ENCODE measurements around the gene UBE2L3. TPM values are rescaled to one million over a fixed set of nuclear protein-coding genes. Genes with fewer than 3 reads are reported as not detected.
"Not testable (repeated sequence)": the region's sequence is repeated elsewhere in the genome, so short reads cannot be mapped to it uniquely, and the experiment has no call there.

Gene UBE2L3
- total RNA-seq, 2 donors from 2014 or later, result 74.6 to 79.4 TPM

DNA sequence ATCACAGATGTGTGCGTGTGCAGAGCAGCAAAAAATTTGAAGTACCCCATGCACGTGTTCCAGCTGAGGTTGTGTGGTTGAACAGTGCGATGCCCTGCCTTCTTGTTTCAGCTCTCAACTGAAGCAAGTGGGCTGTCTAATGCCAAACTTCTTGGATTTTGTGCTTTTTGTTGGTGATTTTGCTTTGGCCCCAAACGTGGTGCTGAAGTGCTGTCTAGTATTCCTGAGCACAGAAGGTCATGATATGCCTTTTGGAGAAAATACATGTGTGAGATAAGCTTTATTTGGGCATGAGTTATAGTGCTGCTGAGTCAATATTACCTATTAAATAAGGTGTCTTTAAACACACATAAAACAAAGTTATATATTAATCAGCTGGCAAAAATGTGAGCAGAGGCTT lies 48.2 kb downstream of the UBE2L3 start:
- WGBS, 2 experiments (ENCODE audit: insufficient coverage in 1 of 2, insufficient read length in 1 of 2), result 93 to 100% methylated on average over 4 of the region's 4 CpGs
- Histone ChIP-seq H3K9me3 (ENCODE audit: control insufficient read depth, low read length) (no peaks in the 10 kb centered on the region), H3K9ac (ENCODE audit: extremely low read depth, low read length, poor library complexity, severe bottlenecking) (no peak overlapping the region), H3K36me3 (ENCODE audit: control insufficient read depth, insufficient read depth, low read length) (peaks cover 63% of the 10 kb centered on the region), H3K27ac (ENCODE audit: low read depth, low read length) (no peak overlapping the region), H3K27me3 (ENCODE audit: control insufficient read depth, insufficient read depth, low read length, poor library complexity, severe bottlenecking) (no peaks in the 10 kb centered on the region), H3K4me1 (ENCODE audit: control insufficient read depth, insufficient read depth, low read length) (no peaks in the 10 kb centered on the region), H3K4me3 (ENCODE audit: low read length) (no peak overlapping the region)
- Mint-ChIP-seq H3K9me3 (no peaks in the 10 kb centered on the region), H3K36me3 (ENCODE audit: low read depth) (peaks cover 54% of the 10 kb centered on the region), H3K4me1 (no peaks in the 10 kb centered on the region), H3K4me3 (no peak overlapping the region), H3K27ac (no peak overlapping the region), H3K27me3 (ENCODE audit: insufficient read depth) (no peaks in the 10 kb centered on the region)
- no peak for DNase-seq
- TF ChIP-seq CTCF (conservative IDR thresholded peaks at IDR 0.05), result no peak

- H3K4me3 ChIP-seq (ENCODE audit: low read length); H3K4me1 ChIP-seq (ENCODE audit: control insufficient read depth, insufficient read depth, low read length); H3K27ac ChIP-seq (ENCODE audit: low read depth, low read length); H3K4me3 Mint-ChIP-seq; H3K9ac ChIP-seq (ENCODE audit: extremely low read depth, low read length, poor library complexity, severe bottlenecking); DNase-seq; H3K27ac Mint-ChIP-seq; H3K9me3 ChIP-seq (ENCODE audit: control insufficient read depth, low read length); H3K4me1 Mint-ChIP-seq; H3K27me3 Mint-ChIP-seq (ENCODE audit: insufficient read depth); H3K9me3 Mint-ChIP-seq; H3K27me3 ChIP-seq (ENCODE audit: control insufficient read depth, insufficient read depth, low read length, poor library complexity, severe bottlenecking): not testable (repeated sequence)
- peaks cover 46% of the 10 kb centered on the region for H3K36me3 Mint-ChIP-seq (ENCODE audit: low read depth)
- H3K36me3 ChIP-seq (ENCODE audit: control insufficient read depth, insufficient read depth, low read length), result peaks cover 62% of the 10 kb centered on the region
- 99 to 100% methylated on average over 6 of the region's 6 CpGs for WGBS, 2 experiments (ENCODE audit: insufficient coverage in 1 of 2, insufficient read length in 1 of 2)
These were observed 49.8 kb downstream of the UBE2L3 start for GRCh38 chr22:21617337-21617736.

GRCh38 chr22:21621025-21621424 lies 53.5 kb downstream of the UBE2L3 start:
- peaks cover 52% of the 10 kb centered on the region for H3K36me3 ChIP-seq (ENCODE audit: control insufficient read depth, insufficient read depth, low read length)
- no peak for DNase-seq
- H3K4me1 ChIP-seq (ENCODE audit: control insufficient read depth, insufficient read depth, low read length), result no peaks in the 10 kb centered on the region
- 83 to 91% methylated on average over 1 to 3 of the region's 3 CpGs for WGBS, 2 experiments (ENCODE audit: insufficient coverage in 1 of 2, insufficient read length in 1 of 2)
- no peaks in the 10 kb centered on the region for H3K27me3 Mint-ChIP-seq (ENCODE audit: insufficient read depth)
- no peaks in the 10 kb centered on the region for H3K9me3 ChIP-seq (ENCODE audit: control insufficient read depth, low read length)
- H3K9me3 Mint-ChIP-seq, result no peaks in the 10 kb centered on the region
- no peak overlapping the region for H3K9ac ChIP-seq (ENCODE audit: extremely low read depth, low read length, poor library complexity, severe bottlenecking)
- no peak for TF ChIP-seq CTCF (conservative IDR thresholded peaks at IDR 0.05)
- H3K27ac ChIP-seq (ENCODE audit: low read depth, low read length), result no peak overlapping the region
- no peak overlapping the region for H3K4me3 Mint-ChIP-seq
- H3K36me3 Mint-ChIP-seq (ENCODE audit: low read depth), result peaks cover 28% of the 10 kb centered on the region
- H3K4me1 Mint-ChIP-seq, result no peaks in the 10 kb centered on the region
- H3K27ac Mint-ChIP-seq, result no peak overlapping the region
- no peaks in the 10 kb centered on the region for H3K27me3 ChIP-seq (ENCODE audit: control insufficient read depth, insufficient read depth, low read length, poor library complexity, severe bottlenecking)
- no peak overlapping the region for H3K4me3 ChIP-seq (ENCODE audit: low read length)

Data from endodermal cell (in vitro differentiated cells).